CD4-positive, alpha-beta T cell treated with Interferon gamma for 1 hour (primary cell): ENCODE measurements around the gene LINC00632.

ENCODE experiments used
- DNase-seq: peaks from one replicate; pipeline ENCODE4 v3.0.0-alpha.2; 2020

LINC00632 gene

DNA sequence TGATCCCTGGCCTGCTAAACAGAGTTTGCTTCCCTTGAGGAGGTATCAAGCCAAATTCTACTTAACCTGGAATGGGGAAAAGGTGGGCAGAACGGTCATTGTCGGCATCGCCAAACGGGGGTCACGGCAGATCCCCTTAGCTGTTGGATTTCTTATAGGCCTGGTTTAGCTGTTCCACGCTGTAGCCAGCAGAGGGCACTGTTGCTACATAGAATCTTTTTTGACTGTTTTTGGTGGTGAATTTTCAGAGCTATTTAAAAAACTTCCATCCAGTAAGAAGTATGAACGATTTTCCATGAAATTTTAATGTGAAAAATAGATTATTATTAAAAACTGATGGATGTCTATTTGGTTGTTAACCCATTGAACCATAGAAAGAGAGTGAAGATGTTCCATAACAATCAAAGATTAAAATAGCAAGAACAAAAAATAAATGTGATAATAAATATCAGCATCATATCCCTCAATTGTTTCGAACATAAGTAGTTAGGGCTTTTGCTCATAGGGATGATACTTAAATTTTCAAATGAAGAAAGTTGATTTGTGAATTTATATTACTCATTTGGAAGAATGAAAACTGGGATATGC, 56.6 kb downstream of the LINC00632 start:
- DNase-seq: peak; percentile 2

DNA sequence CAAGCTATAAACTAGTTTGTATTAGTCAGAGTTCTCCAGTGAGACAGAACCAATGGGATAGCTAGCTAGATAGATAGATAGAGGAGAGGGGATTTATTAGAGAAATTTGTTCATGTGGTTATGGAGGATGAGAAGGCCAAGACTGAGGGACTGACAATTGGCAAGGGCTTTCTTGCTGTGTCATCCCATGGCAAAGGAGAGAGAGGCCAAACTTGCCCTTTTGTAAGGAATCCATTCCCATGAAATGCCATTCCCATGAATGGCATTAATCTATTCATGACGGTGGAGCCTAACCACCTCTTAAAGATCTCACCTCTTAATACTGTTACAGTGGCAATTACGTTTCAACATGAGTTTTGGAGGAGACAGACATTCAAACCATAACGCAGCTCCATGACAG, 58.1 kb downstream of the LINC00632 start:
- no peak for DNase-seq

DNA sequence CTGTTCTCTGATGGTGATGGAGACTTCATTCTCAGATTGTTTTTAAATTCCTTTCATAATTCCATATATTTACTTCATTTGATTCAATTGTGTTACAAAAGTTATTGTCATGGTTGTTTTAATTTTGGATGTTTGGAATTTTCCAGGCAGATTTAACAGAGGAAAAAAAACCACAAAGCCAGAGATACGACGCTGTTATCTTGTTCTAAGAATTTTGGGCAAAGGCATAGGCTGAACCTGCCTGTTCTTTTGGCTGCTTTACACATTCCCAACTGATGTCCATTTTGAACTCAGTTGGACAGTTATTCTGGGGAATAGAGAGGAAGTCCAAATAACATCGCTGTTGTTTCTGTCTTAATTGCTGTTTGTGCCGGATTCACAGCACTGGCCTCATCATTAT, 65.7 kb downstream of the LINC00632 start:
- no peak for DNase-seq

DNA sequence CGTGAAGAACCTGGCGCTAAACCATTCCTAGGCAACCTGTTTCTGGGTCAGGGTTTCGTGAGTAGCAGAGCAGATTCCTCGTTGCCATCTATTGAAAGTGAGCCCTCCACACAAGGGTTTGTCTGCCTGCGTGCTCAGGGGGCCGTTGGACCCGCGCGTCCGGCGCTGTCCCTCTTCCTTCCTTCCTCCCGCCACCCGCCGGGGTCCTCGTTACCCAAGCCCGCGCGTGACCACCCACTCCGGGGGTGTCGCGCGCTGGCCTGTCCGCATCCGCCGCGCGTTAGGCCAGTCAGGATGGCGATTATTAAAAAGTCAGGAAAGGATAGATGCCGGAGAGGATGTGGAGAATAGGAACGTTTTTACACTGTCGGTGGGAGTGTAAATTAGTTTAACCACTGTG, 66.8 kb downstream of the LINC00632 start:
- DNase-seq: no peak

DNA sequence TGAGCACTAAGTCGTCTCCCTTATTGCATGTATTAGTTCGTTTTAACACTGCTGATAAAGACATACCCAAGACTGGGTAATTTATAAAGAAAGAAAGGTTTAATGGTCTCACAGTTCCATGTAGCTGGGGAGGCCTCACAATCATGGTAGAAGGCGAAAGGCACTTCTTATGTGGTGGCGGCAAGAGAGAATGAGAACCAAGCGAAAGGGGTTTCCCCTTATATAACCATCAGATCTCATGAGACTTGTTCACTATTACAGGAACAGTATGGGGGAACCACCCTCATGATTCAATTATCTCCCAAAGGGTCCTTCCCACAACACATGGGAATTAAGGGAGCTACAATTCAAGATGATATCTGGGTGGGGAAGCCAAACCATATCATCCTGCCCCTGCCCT, 85.1 kb downstream of the LINC00632 start:
- no peak for DNase-seq

DNA sequence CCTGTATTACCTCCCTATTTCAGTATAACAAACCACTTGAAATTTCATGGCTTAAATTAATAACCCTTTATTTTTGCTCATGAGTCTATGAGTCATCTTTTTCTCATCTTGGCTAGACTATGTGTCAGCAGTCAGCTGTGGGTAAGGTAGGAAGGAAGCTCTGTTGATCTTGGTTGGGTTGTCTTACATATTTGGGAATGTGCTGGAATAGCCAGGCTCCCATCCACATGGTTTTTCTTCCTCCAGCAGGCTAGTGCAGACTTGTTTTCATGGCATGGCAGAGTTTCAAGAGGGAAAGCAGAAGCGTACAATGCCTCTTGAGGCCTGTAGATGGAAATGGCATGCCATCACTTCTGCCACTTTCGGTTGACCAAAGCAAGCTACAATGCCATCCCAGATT, 89.7 kb downstream of the LINC00632 start:
- DNase-seq: no peak

DNA sequence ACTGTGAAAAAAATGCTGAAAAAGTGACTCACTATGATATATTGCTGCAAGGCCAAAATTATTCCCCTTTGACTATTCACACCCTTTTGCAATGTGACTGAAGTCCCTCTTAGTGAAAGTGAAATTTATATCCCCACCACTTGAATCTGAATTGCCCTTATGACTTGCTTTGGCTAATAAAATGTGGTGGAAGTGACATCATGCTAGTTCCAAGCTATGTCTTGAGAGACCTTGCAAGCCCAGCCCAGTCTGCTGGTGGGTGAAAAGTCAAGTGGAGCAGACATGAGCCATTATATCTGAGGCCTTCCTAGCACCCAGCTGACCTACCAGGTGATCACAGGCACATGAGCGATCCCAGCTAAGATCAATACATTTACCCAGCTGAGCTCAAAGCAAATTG, 94.7 kb downstream of the LINC00632 start:
- DNase-seq: no peak

DNA sequence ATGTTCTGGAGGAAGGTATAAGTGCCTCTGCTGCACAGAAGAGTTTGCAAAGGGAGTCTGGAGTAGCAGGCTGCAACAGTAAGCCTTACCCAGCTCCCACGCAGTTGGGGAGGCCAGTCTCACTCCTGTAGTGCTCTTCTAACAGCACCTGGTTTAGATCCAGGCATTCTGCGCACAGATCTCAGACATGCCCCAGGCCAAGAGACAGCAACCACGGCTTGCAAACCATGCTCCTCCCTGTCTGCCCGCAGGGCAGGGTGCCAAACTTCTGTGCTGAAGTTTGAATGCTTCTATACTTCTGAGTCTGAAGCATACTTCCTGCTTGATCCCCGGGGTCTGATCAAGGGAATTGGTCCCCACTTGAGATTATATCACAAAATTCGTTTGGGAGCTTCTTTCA, 106.3 kb downstream of the LINC00632 start:
- no peak for DNase-seq

DNA sequence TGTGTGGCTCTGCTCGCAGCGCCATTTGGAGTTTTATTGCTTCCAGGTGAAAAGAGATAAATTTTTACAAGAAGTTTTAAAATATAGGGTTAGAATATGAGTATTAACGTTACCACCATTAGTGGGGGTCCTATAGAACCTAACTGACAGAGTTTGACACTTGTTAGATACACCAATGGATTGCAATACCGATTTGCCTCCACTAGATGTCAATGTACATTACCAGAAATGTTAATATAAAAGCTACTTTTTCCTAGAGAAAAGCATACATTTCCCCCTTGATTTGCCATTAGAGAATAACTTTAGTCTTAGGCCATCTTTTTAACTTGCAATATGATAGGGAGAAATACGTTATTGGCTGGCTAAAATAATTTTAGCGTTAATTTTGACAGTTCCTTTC, 108.4 kb downstream of the LINC00632 start:
- no peak for DNase-seq

DNA sequence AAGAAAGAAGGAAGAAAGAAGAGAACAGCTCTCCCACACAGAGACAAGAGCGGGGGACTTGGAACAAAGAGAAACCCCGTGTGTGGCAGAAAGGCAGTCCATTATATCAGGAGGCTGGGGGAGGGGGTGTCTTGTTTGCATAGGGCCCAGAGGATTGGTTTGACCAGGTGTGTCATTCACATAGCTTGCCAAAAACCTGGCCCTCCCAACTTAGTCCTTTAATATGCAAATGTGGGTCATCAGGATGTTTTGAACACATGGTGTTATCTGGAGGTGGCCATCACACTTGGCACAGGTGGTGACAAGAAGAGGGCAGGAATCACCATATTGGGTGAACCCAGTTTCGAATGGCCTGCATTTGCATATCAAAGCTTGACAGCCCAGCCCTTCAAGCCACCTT, 111.7 kb downstream of the LINC00632 start:
- DNase-seq: no peak

DNA sequence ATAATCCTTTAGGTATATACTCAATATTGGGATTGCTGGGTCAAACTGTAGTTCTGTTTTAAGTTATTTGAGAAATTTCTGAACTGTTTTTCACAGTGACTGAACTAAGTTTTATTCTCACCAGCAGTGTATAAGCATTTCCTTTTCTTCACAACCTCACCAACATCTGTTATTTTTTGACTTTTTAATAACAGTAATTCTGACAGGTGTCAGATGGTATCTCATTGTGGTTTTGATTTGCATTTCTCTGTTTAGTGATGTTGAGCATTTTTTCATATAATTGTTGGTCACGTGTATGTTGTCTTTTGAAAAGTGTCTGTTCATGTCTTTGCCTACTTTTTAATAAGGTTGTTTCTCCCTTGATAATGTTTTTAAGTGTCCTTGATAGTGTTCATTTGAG, 112.6 kb downstream of the LINC00632 start:
- DNase-seq: no peak

DNA sequence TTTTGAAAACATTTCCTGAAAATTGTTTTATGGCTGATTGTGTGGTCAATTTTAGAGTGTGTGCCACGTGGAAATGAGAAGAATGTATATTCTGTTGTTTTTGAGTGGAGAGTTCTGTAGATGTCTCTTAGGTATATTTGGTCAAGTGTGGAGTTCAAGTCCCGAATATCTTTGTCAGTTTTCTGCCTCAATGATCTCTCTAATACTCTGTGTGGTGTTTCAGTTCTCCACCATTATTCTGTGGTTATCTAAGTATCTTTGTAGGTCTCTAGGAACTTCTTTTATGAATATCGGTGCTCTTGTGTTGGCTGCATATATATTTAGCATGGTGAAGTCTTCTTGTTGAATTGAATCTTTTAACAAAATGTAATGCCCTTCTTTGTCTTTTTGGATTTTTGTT, 113.3 kb downstream of the LINC00632 start:
- no peak for DNase-seq

DNA sequence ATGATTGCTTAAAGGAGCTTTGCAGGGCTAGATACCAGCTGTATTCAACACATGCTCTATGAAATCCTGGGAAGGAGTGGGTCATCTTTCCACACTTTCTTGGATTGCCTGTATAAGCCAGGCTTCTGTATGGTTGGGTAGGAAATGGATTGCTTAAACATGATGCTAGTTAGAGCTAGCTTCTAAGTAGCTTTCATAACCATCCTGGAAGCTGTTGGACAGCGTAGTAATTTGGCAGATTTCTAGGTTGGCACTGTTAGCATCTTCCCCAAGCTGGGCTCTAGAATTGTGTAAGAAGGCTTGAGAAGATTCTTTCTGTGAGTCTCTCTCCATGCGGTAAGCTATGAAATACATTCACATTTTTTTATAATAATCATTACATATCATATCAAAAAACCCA, 127.3 kb downstream of the LINC00632 start:
- no peak for DNase-seq
